ENCODE data around the gene C12orf50.
A peak's percentile ranks its signal among the peaks of the same experiment; 100 is the strongest.

The C12orf50 gene

GRCh38 chr12:88029093-88029665 is at the start of gene C12orf50:
TSS of gene C12orf50 (minus strand) at chr12:88029401. CDS start at chr12:88026962, 2,439 bp downstream.
- in situ Hi-C loops (cut with MboI; ENCODE audit: low pct_unique_long_range_greater_than_20kb, low sequenced_read_pairs, unreplicated experiment), result no loop called here
- TF ChIP-seq CTCF (IDR thresholded peaks at IDR 0.05; ENCODE audit: extremely low read depth, insufficient read depth, missing control alignments), result no peak
- no peak for DNase-seq (ENCODE audit: low spot score)

- no peak for DNase-seq (ENCODE audit: low spot score)
- in situ Hi-C loops (cut with MboI; ENCODE audit: low pct_unique_long_range_greater_than_20kb, low sequenced_read_pairs, unreplicated experiment), result no loop called here
- TF ChIP-seq CTCF (IDR thresholded peaks at IDR 0.05; ENCODE audit: extremely low read depth, insufficient read depth, missing control alignments), result no peak
These were observed 38.1 kb upstream of the C12orf50 start for GRCh38 chr12:88067301-88067700.

- in situ Hi-C loops (cut with MboI; ENCODE audit: low pct_unique_long_range_greater_than_20kb, low sequenced_read_pairs, unreplicated experiment), result no loop called here
- DNase-seq (ENCODE audit: low spot score), result peak; percentile 19
- no peak for TF ChIP-seq CTCF (IDR thresholded peaks at IDR 0.05; ENCODE audit: extremely low read depth, insufficient read depth, missing control alignments)
These were observed 34.2 kb upstream of the C12orf50 start for GRCh38 chr12:88063375-88063774.

GRCh38 chr12:88062474-88062873 is 33.3 kb upstream of the C12orf50 start:
- in situ Hi-C loops (cut with MboI; ENCODE audit: low pct_unique_long_range_greater_than_20kb, low sequenced_read_pairs, unreplicated experiment), result no loop called here
- peak; percentile 4 for DNase-seq (ENCODE audit: low spot score)
- no peak for TF ChIP-seq CTCF (IDR thresholded peaks at IDR 0.05; ENCODE audit: extremely low read depth, insufficient read depth, missing control alignments)

- in situ Hi-C loops (cut with MboI; ENCODE audit: low pct_unique_long_range_greater_than_20kb, low sequenced_read_pairs, unreplicated experiment), result no loop called here
- no peak for DNase-seq (ENCODE audit: low spot score)
- TF ChIP-seq CTCF (IDR thresholded peaks at IDR 0.05; ENCODE audit: extremely low read depth, insufficient read depth, missing control alignments), result no peak
These were observed 29.5 kb upstream of the C12orf50 start for GRCh38 chr12:88058719-88059077.

- TF ChIP-seq CTCF (IDR thresholded peaks at IDR 0.05; ENCODE audit: extremely low read depth, insufficient read depth, missing control alignments), result no peak
- DNase-seq (ENCODE audit: low spot score), result no peak
- in situ Hi-C loops (cut with MboI; ENCODE audit: low pct_unique_long_range_greater_than_20kb, low sequenced_read_pairs, unreplicated experiment), result no loop called here
These were observed 29.0 kb upstream of the C12orf50 start for GRCh38 chr12:88057994-88058718.
